Measurements from ENCODE around the gene ALPG.

ALPG gene

GRCh38 chr2:232385660-232386489 is 20.8 kb upstream of the ALPG start:
- no peak for DNase-seq (ENCODE audit: low read depth)
- no peak for TF ChIP-seq CTCF (IDR thresholded peaks at IDR 0.05; ENCODE audit: insufficient read depth, low read depth, low read length, missing control alignments)

GRCh38 chr2:232386490-232386739 is 20.2 kb upstream of the ALPG start:
- no peak overlapping the region for H3K4me3 ChIP-seq (ENCODE audit: low read length)
- no peak for DNase-seq (ENCODE audit: low read depth)
- TF ChIP-seq CTCF (IDR thresholded peaks at IDR 0.05; ENCODE audit: insufficient read depth, low read depth, low read length, missing control alignments): no peak

More at GRCh38 chr2:232385660-232386489, 20.8 kb upstream of the ALPG start:
- H3K4me3 ChIP-seq (ENCODE audit: low read length): no peak overlapping the region

- DNase-seq (ENCODE audit: low read depth): peak; percentile 19
- H3K4me3 ChIP-seq (ENCODE audit: low read length): no peak overlapping the region
These were observed 19.7 kb upstream of the ALPG start for GRCh38 chr2:232386740-232387450.

GRCh38 chr2:232387451-232388171 is 19.0 kb upstream of the ALPG start:
- TF ChIP-seq CTCF (IDR thresholded peaks at IDR 0.05; ENCODE audit: insufficient read depth, low read depth, low read length, missing control alignments): no peak

More at GRCh38 chr2:232386740-232387450, 19.7 kb upstream of the ALPG start:
- TF ChIP-seq CTCF (IDR thresholded peaks at IDR 0.05; ENCODE audit: insufficient read depth, low read depth, low read length, missing control alignments): no peak

GRCh38 chr2:232388324-232388891 is 18.2 kb upstream of the ALPG start:
- DNase-seq (ENCODE audit: low read depth): no peak
- no peak overlapping the region for H3K4me3 ChIP-seq (ENCODE audit: low read length)
- no peak for TF ChIP-seq CTCF (IDR thresholded peaks at IDR 0.05; ENCODE audit: insufficient read depth, low read depth, low read length, missing control alignments)

More at GRCh38 chr2:232387451-232388171, 19.0 kb upstream of the ALPG start:
- no peak for DNase-seq (ENCODE audit: low read depth)
- no peak overlapping the region for H3K4me3 ChIP-seq (ENCODE audit: low read length)

GRCh38 chr2:232389327-232389726 is 17.3 kb upstream of the ALPG start:
- no peak for DNase-seq (ENCODE audit: low read depth)
- no peak for TF ChIP-seq CTCF (IDR thresholded peaks at IDR 0.05; ENCODE audit: insufficient read depth, low read depth, low read length, missing control alignments)
- H3K4me3 ChIP-seq (ENCODE audit: low read length): no peak overlapping the region

Measured in epithelial cell of esophagus (primary cell).